Astrocyte of the cerebellum (primary cell): ENCODE results near the gene AGAP1.

Source experiments
- DNase-seq: peaks from one replicate; pipeline ENCODE4 v3.0.0-alpha.2; 2011; ENCODE audit warnings: low read depth
- H3K4me3 ChIP-seq: 2 replicates; pipeline ENCODE4 v1.5.1; 2011; ENCODE audit warnings: mild to moderate bottlenecking, low read depth, low read length, moderate library complexity
- CTCF ChIP-seq: IDR thresholded peaks from 2 replicates; pipeline ENCODE4 v1.5.1; 2012; ENCODE audit warnings: low read length, low read depth, moderate library complexity, mild to moderate bottlenecking; ENCODE audit errors: missing control alignments
- in situ Hi-C: cut with HindIII; loops from 2 replicates; pipeline ENCODE4 v1.10.0; 2017; ENCODE audit warnings: low sequenced_read_pairs

The AGAP1 gene

GRCh38 chr2:235908826-235909225, 415.0 kb downstream of the AGAP1 start:
- no peak for TF ChIP-seq CTCF
- in situ Hi-C loops = no loop called here
- DNase-seq = no peak
- H3K4me3 ChIP-seq = no peak overlapping the region

- no peak for TF ChIP-seq CTCF
- in situ Hi-C loops = no loop called here
- H3K4me3 ChIP-seq = no peak overlapping the region
- no peak for DNase-seq
Measured at GRCh38 chr2:235909358-235909757, 415.5 kb downstream of the AGAP1 start.

- in situ Hi-C loops = no loop called here
- no peak for TF ChIP-seq CTCF
- no peak for DNase-seq
- no peak overlapping the region for H3K4me3 ChIP-seq
Measured at GRCh38 chr2:235910067-235910466, 416.2 kb downstream of the AGAP1 start.

GRCh38 chr2:235911125-235911524, 417.3 kb downstream of the AGAP1 start:
- in situ Hi-C loops = no loop called here
- H3K4me3 ChIP-seq = no peak overlapping the region
- TF ChIP-seq CTCF = no peak
- DNase-seq = no peak

GRCh38 chr2:235911633-235912233, 417.9 kb downstream of the AGAP1 start:
- no peak overlapping the region for H3K4me3 ChIP-seq
- TF ChIP-seq CTCF = no peak
- in situ Hi-C loops = no loop called here
- DNase-seq = no peak

GRCh38 chr2:235914756-235915155, 420.9 kb downstream of the AGAP1 start:
- in situ Hi-C loops = no loop called here
- DNase-seq = no peak
- no peak for TF ChIP-seq CTCF
- H3K4me3 ChIP-seq = no peak overlapping the region
